HG03097 (cell line): ENCODE data around the gene LRMDA.

Source experiments
- ATAC-seq: cut with Tn5 transposase; IDR thresholded peaks from one replicate; pipeline ENCODE4 v1.9.1; 2021; ENCODE audit not compliant: unreplicated experiment, low FRiP score

Gene LRMDA

DNA sequence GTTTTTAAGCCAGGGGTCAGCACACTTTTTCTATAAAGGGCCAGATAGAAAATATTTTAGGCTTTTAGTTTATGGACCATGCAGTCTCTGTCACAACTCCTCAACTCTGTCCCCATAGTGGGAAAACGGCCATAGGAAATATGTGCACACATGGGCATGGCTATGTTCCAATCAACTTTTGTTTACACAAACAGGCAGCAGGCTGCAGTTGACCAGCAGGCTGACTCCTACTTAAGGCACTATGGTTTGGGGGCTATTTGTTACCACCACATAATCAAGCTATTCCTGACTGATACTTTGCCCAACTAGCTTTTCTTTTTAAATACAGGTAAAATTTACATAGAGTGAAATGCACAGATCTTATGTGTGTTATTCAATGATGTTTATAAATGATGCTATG lies 362.4 kb downstream of the LRMDA start:
- ATAC-seq: no peak

DNA sequence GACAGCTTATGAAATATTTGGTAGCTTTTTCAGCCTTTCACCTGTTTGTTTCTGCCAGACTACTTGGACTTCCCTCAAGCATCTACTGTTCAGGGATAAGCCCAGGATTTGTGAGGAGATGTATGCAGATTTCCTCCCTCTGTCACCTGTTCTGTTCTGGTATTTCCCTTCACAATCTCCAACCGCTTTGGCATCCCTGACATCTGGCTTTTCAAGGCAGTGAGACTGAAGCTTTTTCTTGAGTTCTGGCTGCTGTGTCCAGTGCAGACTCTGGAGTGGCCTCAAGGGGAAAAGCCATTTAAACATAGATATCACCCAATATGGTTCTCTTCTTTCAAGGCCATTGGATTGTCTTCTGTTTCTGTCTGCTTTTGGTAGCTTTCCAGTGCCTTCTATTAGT lies 369.7 kb downstream of the LRMDA start:
- ATAC-seq: no peak

DNA sequence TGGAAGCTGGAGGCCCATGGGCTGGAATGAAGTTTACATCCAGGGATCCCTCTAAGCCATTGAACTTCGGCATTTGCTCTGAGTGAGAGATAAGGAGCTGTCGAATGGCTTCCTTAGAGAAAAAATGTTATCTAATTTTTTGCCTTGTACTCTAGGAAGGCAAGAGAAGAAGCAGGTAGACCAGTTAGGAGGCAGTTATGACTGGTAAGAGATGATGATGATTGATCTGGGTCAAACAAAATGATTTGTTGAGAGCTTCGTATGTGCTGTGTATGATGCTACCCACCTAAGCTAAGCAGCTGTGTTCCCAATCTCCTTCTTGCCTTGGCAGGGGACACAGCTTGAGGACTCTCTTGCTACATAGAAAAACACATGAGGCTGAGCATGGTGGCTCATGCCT lies 370.2 kb downstream of the LRMDA start:
- no peak for ATAC-seq

DNA sequence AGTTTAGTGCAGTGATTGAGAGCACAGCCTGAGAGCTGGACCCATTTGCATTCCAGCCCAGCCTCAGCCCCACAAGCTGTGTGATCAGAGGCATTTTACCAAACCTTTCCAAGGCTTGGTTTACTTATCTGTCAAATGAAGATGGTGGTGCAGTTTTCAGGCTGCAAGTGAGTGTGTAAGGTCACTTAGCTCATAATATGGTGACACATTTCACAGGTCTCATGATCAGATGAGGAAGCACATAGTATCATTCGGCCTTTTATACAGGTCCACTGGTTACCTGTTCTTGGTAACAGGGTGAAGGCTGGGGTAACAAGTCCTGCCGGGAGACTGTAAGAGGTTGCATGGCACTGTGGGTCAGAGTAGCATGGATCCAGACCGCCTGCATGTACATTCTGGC lies 371.7 kb downstream of the LRMDA start:
- ATAC-seq: no peak

DNA sequence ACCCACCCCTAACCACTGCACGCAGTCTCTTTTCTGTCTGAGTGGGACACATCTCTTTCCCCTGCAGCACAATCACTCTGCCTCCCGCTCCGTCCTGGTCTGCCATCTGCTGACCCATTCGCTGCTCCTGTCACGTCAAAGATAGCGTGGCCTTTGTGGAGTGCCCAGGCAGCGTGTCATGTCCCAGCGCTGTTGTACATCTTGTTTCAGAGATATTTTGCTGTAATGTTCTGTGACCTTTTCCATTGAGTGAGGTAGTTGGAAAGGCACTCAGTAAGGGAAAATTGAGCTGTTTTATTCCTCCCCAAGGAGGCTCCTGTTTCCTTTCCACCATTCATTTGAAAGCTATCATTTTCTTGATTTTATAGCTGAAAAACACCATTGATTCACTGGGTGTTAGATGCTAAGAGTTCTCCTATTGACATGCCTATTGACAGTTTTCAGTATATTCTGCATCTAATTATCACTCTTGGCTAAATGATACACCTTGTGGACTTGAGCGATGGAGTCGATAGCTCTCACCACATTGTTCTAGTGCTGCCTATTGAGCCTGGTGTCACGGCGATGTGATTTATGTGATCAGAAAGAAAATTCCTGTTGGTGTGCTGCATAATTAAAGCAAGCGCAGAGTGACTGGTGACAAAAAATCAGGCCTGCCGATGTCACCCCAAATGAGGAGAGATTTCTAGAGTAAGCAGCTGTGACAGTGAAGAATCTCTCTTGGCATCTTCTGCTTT lies 372.6 kb downstream of the LRMDA start:
- ATAC-seq: no peak

DNA sequence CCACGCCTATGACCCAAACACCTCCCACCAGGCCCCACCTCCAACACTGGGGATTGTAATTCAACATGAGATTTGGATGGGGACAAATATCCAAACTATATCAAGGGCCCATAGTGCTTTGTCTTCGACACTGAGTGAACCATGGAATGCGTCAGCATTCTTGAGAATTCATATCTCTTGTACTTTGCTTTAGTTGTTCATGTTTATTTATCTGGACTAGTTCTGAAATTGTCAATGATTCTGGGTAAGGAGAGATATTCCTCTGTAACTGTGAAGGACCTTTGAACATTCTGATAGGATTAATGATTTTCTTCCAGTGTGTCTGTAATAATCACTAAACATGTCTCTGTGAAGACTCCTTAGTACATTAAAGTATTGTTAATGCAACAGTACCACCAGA lies 374.8 kb downstream of the LRMDA start:
- no peak for ATAC-seq

DNA sequence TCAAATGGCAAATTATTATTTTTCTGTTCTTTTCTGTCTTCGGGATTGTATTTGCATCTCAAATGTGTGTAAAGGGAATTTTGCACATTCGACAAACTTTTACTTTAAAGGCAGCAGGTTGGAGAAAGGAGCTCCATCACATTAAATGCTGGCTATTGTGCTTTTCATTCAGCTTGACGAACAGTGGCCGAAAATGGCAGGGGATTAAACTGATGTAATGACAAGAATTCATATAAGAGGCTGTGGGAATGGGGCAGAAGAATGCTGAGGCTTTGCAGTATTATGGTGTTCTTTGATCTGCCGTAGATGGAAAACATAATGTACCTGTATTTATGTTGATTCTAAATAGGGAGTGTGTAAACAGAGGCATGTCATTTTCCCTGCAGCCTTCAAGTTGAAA lies 376.0 kb downstream of the LRMDA start:
- no peak for ATAC-seq

DNA sequence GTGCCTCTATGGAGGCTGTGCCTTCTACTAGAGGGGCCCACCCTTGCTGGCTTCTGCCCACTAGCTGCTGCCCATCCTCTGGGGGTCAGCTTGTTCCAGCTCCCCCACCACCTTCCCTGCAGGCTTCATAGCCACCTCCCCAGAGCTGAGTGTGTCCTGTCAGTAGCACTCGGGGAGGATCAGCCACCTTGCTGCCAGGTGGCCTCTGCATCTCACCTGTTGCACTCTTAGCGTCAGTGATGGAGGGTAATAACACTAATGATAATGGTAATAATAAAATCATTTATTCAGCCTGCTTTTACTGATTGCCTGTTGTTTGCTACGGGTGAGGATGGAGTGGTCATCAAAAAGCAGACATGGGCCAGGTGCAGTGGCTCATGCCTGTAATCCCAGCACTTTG lies 377.6 kb downstream of the LRMDA start:
- ATAC-seq: no peak

DNA sequence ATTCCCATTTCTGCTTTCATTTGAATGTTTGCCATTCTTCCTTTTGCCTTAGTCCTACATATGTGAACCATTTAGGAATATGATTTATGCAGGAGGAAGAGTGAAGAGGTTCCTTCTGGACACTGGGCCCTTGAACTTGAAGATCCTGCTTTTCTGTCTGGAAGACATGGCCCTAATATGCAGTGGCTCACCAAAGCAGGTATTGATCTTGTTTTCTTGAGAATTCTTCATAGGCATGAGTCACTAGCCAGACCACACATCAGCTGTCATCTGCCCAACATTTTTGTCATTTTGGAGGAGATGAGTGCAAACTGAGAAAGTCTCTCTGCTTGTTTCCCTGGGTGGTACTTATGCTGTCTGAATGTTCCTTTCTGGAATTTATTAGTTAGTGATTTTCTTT lies 382.6 kb downstream of the LRMDA start:
- ATAC-seq: no peak

DNA sequence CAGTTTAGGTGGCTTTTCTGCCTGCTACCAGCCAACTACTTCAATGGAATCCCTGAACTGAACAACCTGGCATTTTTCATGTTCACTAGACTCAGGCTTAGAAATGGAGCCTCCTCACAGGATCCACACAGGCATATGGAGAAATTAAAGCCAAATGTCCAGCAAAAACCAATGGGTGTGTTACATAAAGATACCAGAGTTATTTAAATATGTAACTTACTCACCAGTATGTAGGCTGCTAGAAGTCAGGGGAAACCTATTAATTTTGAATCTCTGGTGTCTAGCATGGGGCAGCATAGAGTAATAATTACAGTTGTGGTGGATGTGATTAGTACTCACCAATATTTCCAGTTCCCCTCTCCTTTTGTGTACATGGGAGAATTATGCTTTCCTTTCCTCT lies 383.6 kb downstream of the LRMDA start:
- ATAC-seq: no peak

DNA sequence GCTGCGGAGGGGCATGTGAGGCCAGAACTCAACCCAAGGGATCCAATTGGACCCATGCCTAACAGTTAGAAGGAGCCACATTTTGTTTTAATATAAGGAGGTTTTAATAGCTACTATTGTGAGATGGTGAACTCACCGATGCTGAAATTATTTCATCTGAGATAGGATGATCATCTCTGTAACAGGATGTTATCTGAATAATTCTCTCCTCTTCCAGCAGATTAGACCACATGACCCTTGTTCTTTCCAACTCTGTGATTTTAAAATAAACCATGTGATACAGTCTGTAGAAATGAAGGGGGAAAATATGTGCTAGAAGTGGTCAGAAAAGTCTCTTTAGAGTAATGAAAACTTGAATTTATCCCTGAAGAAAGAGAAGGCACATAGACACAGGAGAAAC lies 385.8 kb downstream of the LRMDA start:
- no peak for ATAC-seq

DNA sequence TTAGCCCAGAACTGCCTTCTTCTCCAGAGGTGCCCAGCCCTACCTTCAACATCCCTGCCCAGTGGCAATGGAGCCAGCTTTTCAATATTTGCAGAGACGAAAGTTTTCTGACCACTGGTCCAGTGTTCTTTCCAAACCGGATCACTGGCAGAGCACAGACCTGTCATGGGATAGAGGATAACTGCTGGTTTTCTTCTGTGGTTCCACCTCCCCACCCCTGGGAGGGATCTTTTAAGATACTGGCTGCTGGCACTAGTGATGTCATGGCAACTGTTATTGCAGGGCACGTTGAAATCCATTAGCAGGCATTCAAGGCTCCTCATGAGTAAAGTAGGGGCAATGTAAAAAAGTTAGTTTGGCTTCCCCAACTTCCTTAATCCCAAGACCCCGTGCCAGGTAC lies 387.1 kb downstream of the LRMDA start:
- ATAC-seq: no peak

DNA sequence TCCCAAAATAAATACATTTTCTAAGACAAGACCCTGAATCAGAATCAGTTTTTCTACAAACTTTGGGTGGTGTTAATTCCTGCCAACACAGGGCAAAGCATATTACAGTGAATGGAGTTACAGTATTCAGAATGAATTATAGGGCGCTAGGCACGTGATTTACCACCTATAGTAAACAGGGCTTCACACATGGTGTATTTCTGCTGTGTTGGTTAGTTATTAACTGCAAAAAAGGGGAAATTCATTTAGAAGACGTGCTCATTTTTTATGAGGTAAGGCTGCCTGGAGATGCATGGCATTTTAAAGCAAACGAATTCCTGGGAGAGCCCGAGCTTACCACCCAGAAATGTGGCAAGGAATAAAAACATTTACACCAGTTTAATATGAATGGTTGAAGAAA lies 393.8 kb downstream of the LRMDA start:
- ATAC-seq: no peak

DNA sequence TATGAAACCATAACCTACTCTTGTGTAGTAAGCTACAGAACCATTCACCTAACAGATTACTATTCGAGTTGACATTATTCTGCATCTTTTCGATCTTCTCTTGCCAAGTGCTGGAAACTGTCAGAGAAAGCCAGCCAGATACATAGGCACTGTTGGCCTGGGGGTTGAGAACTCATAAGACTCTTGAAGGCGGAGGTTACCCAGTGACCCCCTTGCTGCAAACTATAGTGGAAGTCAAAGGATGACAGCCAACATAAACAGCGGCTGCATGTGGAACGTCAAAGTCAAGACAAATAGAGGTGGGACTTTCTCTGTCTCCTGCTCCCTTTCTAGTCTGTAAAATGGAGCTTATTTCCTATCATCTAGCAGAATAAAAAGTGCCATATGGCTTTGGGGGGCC lies 394.2 kb downstream of the LRMDA start:
- ATAC-seq: no peak

DNA sequence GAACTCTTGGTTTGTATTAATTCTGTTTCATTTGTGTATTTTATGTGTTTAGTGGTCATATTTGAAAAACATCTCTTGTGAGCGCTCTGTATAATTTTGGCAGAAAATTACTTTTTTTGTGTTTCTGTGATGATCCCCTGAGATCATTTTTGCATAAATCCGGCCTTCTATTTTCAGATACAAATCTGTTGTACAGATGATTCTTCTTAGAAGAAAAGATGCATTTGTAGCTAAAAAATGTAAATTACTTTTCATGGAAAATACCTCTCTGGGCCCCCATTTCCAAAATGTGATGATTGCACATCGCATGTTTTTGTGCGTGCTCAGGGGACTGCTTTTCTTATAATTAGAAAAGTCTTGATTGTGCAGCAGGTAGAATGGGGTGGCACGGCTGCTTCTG lies 395.4 kb downstream of the LRMDA start:
- no peak for ATAC-seq

DNA sequence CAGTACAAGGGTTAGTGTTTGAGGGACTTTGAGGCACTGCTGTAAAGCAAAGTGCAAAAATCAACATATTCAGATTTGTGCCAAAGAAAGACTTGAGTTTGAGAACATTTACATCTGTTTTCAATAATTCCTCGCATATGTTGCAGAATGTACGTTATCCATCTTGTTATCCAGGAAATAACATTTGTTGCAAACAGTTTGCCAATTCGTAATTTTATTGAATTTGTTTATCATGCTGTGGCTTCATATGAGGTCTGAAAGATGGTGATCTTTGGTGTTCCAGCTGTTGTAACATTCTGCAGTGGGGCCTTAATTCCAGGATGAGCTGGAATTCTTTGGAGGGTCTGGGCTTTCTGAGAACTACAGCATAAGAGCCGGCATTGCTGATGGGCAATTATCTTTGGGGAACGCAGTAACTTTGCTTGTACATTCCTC lies 396.2 kb downstream of the LRMDA start:
- ATAC-seq: no peak

DNA sequence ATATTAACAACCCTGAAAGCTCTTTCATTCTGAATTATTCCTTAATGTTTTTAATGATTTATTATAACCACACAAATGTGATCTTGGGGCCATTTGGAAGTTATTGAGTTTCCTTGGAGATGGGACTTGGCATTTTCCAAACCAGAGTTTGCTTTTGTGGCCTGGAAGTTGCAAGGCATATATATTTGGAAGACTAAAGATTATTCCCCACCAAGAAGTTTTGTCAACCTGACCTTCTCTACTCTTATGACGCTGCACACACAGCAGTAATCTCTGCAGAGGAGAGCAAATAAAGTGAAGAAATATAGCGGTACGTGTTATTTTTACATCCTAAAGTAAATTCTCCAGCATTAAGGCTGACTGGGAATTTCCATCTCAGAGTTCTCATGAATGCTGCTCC lies 397.0 kb downstream of the LRMDA start:
- no peak for ATAC-seq

DNA sequence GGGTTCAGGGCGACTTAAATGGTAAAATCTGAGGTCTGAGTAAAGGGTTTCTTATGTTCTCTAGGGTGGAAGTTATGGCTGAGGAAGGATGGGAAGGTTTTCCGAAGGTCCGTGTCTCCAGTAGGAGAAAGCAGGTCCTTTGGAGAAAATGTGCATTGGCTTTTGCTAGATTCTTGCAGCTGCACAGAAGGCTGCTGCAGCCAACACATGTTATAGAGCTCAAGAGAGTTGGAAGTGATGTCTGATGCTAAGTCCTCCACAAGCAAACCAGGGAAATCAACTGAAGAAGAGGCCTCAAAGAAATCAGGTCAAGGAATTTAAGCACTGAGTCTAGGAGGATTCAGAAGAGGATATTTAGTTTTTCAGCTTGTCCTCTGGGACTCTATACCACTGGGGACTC lies 404.6 kb downstream of the LRMDA start:
- ATAC-seq: no peak

DNA sequence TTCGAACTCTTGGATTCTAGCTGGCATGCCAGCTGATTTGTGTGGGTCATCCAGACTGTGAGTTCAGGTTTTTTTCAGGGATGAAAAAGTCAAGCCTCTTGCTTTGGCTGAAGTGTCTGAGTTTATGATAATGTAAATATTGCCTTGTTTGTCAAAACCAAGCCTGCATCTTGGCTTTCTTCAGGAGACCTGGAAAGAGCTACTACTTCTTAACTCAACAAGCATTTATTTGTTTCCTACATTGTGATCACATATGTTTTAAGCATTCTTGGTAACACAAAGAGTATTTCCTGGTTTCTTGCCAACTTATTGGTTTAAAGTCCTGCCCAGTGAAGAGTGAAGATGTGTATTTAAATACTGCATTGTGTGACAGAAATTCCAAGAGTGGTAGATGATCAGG lies 407.1 kb downstream of the LRMDA start:
- no peak for ATAC-seq

DNA sequence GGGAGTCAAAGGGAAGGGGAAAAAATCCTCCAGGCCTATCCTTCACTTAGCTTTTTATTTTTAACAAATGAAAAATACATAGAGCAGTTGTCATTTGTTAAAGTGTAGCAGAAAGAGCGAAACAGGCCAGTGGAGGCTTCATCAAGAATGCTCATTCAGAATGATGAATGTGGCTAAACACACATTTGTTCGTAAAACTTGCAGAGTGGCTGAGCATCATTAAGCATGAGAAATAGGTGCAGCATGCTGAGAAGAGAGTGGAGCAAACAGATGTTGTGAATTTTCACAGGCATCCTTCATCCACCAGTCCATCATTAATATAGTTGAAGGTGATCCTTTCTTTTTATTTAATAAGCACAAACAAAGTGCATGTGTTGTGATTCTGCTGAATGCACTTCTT lies 407.6 kb downstream of the LRMDA start:
- ATAC-seq: no peak

DNA sequence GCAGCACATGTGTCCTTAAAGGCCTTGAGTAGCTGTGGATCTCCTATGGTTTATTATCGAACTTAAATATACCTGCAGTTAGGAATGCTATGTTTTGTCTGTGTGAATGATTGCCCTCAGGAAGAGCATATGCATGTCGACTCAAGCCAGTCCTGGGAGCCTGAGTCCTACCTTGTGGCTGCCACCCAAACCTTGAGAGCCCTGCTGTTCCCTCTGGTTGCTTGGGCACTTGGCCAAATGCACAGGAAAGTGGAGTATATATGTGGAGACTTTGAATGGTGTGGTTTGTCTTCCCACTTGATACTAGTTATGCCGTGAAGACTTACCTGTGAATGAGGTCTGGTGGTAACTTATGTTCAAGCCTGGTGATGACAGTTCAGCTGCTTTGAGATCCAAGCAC lies 409.8 kb downstream of the LRMDA start:
- ATAC-seq: no peak

DNA sequence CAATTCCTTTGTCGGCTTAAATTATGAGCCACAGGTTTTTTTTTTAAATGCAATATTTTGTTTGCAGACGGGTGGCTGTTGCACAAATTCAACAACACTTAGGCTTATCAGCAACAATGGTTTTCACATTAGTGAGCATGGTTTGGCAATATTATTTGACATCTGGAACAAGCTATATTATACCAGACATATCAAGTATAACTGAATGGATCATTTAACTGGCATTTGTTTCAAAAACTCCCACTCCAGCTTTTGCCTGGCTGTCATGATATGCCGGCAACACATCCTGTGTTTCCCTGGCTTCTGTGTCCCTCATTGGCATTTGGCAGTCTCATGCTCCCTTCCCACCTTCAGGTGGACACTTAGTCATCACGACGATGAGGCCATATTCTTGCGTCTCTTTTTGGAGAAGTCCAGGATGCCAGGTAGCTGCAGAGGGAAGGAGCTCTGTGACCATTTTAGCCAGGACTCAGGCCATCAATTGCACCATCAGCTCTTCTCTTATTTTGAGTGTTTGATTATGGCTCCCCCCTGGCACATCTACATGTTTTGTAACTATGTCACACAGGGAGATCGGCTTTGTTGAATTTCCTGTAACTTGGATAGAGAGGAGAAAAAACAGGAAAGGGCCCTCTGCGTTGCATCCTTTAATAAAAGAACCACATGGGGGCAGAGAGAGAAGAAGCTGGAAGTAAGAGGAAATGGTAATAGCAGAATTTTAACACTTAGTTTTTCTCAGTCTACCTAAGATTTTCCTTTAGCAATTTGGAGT lies 413.9 kb downstream of the LRMDA start:
- no peak for ATAC-seq
